Posterior cingulate gyrus (tissue), 11 donors: ENCODE measurements around the gene GIT1.

Experiments
- DNase-seq, 10 donors: peaks; one replicate each; pipeline versions ENCODE4 v3.0.0 to v3.0.0-alpha.2; 2020 to 2021; ENCODE audit warnings: mixed read lengths in 3 of 10
- intact Hi-C: fragments of 100-400 bp; cut with DNase I; formaldehyde crosslinking; loops from one replicate; pipeline ENCODE4 v1.15.1; 2023

The GIT1 gene

GRCh38 chr17:29583324-29584248 is 5.9 kb downstream of the GIT1 start:
- intact Hi-C loops, result no loop called here
- peak in 3 of 10 donors; percentile 59 to 85 (median 67) for DNase-seq

DNA sequence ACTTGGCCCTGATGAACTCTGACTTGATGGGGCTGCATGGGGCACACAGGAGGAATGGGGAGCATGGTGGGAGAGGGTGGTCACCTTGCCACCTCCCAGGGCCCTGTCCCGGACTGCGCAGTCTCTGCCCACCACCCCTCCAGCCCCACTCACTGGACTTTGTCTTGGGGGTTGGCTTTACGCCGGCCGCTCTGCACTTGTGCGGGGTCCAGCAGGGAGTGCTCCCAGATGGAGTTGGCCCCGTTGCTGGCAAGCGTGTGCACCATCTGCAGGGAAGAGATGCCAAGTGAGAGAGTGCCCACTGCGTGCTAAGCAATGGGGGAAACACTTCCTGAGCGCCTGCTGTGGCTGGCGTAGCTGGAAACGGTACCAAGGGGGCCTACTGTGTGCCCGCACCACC is 6.7 kb downstream of the GIT1 start:
- peak; percentile 73 to 97 (median 80) for DNase-seq
- intact Hi-C loops, result no loop called here

DNA sequence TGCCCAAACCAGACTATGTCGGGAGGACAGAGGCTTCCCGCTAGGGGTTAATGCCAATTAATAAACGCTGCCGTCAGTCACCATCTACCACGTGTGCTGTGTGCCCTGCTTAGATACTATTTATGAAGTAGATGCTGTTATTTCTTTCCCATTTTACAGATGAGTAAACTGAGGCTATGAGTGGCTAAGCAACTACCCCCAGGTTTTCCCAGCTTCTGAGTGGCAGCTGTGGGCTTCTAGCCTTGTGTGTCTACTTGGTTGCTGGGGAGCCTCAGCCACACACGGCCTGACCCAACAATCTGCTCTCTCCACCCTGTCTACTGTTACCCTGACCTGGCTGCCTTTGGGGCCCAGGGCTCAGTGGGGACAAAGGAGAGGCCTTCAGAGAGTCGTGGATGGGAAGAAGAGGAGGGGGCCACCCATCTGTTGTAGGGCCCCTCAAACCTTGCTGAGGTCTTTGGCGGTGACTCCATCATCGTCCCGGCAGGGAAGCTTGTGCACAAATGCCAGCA is 7.1 kb downstream of the GIT1 start:
- intact Hi-C loops, result no loop called here
- DNase-seq, result peak in 3 of 10 donors; percentile 25 to 66 (median 25)

DNA sequence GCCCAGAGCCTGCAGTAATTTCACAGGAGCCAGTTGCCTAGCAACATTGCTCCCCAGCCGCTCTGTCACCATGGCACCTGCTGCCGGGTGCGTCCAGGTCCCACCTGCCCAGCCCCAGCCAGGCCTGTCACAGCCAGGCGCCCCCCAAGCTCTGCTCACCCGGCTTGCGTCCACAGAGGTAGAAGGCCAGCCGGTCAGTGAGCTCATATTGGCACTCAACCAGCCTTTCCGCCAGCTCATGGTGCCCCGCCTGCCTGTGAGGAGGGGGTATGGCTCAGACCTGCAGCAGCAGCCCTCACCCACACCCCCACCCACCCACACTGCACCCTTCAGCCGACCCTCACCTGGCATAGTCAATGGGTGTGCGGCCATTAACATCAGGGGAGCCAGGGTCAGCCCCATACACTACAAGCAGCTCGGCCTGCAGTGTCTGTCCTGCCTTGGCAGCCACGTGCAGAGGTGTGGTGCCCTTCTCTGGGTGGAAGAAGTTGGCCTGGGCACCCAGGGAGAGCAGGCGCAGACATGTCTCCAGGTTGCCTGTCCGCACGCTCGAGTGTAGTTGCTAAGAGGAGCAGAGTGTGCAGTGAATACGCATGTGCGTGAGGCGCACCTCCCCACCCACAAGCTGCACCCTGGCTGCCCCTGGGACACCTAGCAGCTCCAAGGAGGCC is 7.7 kb downstream of the GIT1 start:
- intact Hi-C loops, result no loop called here
- peak in 6 of 10 donors; percentile 59 to 93 (median 79) for DNase-seq

DNA sequence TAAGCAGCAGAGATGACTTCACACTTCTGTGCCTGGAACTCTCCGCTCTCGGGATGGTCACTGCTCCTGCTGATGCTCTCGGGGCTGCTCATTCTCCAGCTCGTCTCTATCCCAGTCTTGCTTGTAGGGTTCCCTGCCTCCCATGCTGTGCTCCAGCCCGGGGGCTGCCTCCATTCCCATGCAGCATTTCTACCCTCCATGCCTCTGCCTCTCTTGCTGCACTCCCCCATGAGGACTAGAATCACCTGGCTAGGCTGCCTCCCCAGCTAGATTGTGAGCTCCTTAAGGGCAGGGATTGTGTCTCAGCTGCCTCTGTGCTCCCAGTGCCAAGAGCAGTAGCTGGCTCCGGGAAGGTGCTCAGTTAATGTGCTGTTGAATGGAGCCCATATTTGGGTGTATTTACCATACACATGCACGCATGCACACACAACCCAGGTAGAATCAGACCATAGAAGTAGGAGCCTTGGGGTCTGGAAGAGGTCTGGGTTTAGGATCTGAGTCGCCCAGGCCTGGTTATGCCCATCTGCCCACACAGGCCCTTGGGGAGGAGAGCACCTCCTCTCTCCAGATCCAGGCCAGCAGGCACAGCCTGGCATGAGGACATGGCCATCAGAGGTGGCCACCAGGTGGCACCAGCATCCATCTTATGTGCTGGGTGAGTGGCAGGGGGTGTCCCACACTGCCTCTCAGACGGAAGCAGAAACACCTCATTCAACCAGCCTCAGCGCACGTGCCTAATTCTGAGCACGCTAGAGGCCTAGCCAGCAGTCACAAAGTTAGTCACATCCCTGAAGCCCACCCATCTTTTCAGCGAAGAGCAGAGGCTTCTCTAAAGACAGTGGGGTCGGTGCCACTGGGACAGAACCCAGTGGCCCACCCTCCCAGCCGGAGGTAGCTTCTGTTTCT is 9.3 kb downstream of the GIT1 start:
- intact Hi-C loops, result loop anchor here (1.0 kb wide), 2 partner anchors 11 to 33 kb away; no protein-coding TSS in a partner anchor

DNA sequence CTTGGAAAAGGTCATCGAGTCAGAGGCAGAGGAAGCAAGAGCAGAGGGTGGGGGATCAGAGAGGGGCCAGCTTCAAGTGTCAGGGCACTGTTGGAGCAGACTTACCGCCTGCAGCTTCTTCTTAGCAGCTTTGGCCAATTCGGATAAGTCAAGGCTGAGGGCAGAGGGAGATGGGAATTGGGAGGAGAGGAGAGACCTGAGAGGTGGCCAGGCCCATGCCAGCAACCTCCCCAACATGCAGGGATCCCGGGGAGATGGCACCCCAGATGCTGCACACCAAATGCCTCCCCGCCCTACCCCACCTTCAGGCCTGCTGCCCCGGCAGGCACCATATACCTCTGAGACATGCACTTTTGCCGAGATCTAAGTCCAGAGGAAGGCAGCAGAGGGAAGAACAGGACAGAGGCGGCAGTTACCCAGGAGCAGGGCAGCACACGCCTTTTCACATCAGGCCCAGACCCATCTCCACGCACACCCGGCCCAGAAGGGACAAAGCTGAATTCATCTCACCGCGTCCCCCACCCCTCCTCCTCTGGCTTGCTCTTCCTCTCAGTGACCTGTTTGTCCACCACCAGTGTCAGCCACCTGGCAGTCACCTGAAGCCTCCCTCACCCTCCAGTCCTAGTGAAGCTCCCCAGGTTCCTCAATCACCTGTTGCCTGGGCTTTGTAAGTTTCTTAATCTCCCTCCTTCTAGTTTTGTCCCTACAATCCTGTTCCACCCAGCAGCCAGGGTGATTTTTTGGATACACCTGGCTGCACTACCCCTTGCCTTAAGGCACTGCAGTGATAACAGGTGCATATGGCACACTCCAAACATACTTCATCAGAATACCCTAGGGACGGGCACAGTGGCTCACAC is 10.6 kb downstream of the GIT1 start:
- intact Hi-C loops, result no loop called here
- DNase-seq, result peak in 4 of 10 donors; percentile 6 to 27 (median 15)

More for the DNA sequence above, 9.3 kb downstream of the GIT1 start:
- DNase-seq, result peak; percentile 83 to 98 (median 93)

GRCh38 chr17:29577385-29578211 is 11.8 kb downstream of the GIT1 start:
- peak in 8 of 10 donors; percentile 63 to 94 (median 72) for DNase-seq
- intact Hi-C loops, result no loop called here

GRCh38 chr17:29577001-29577370 is 12.5 kb downstream of the GIT1 start:
- peak in 3 of 10 donors; percentile 21 to 83 (median 36) for DNase-seq
- intact Hi-C loops, result no loop called here

DNA sequence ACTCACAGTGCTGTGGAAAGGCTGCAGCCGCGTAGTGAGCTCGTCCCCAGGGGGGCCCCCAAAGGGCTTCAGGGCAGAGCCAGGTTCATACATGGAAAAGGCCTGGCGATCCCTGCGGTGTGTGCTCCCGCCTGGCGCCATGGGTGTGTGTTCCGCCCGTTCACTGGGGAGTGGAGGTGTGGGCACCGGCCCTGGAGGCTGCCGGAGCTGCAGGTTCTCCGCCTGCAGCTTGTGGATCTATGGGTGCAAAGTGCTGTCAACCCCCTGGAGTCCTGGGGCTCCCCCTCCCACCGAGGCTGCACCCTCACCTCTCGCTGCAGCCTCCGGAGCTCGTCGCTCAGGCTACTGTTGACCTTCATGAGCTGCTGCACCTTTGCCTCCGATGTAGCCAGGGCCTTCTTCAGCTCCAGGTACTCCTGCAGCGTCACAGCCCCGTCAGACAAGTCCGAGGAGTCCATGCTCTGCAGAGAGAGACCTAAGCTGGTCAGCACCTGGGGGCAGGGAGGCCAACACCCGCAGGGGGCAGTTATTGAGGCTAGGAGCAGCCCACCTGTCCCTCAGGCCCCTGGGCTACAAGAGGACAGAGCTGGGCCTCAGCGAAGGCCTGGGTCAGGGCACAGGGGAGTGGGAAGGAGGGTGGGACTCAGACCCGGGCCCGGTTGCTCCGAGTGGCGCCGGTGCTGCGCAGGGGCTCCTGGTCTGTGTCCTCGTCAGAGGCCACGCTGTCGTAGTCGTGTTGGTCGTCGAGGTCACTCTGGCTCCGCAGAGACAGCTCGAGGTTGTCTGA is 13.0 kb downstream of the GIT1 start:
- peak in 4 of 10 donors; percentile 25 to 80 (median 68) for DNase-seq
- intact Hi-C loops, result no loop called here

- peak in 4 of 10 donors; percentile 20 to 76 (median 65) for DNase-seq
- intact Hi-C loops, result no loop called here
These were observed 13.8 kb downstream of the GIT1 start for GRCh38 chr17:29575511-29576213.

DNA sequence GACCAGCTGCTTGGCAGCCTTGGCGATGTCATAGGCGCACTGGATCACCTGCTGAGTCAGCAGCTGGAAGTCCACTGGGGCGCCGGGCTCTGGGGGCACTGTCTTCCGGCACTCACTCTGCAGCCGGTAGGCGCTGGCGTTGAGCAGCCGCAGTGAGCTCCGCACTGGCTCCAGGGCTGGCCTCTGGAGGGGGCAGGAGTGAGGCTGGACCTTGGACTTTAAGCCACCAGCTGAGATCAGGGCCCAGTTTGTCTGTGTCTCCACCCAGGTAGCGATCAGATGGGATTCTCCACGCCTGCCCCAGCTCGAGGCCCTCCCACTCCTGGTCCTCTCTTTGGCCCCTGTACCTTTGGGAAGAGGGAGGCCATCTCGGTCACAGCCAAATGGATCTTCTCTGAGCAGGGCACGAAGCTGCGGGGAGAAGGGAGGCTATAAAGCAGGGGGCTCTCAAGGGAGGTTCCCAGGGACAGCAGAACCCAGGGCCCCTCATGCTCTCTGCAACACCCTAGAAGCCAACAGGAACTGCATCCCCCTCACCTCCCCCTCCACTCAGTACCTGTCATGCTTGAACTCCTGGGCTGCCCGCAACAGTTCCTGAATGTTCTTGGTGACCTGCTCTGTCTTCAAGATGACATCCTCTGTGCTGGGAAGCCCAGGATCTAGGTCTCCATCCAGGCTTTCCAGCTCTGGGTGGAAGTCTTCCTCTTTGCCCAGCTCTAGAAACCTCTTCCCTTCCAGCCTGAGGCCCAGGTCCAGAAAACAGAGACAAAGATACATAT is 14.5 kb downstream of the GIT1 start:
- intact Hi-C loops, result no loop called here
- peak in 5 of 10 donors; percentile 8 to 86 (median 17) for DNase-seq

DNA sequence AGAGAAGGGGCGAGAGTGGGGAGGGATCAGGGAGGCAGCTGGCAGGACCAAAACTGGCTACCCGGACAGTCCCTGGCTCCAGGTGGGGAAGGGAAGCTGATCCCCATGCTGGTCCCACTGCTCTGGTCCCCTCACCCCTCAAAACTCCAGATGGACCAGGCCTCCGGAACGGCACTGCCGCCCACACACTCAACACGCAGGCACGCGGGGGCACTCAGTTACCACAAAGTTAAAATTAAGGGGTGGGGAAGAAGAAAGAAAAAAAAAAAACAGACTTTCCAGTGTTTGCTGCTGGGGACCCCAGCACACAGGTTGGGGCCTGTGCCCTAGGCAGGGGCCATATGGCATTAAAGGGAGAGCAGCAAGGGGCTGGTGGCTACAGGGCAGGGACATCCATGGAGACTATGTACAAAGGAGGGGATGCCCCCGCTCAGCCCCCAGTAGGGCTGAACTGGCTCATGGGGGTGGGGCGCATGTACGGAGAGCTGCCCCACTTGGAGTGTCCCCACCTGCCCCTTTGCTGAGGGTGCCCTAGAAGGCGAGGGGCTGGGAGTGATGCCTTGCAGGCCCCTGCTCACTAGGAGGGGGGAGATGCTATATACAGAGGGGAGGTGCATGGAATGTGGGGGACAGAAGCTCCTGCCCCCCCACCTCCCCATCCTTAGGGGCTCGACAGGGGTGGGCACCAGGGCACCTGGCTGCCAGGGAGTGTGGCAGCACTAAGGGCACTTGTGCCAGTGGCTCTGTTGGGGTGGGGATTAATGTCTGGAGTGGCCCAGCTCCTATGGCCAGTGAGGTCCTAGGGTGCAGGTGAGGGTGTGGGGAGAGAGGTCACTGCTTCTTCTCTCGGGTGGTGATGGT is 15.3 kb downstream of the GIT1 start:
- intact Hi-C loops, result no loop called here
- peak in 4 of 10 donors; percentile 9 to 80 (median 38) for DNase-seq

- intact Hi-C loops, result no loop called here
- peak in 3 of 10 donors; percentile 6 to 65 (median 13) for DNase-seq
These were observed 15.9 kb downstream of the GIT1 start for GRCh38 chr17:29573558-29573869.

- intact Hi-C loops, result loop anchor here (1.0 kb wide), 1 partner anchor 201 kb away; no protein-coding TSS in a partner anchor
- DNase-seq, result peak in 5 of 10 donors; percentile 56 to 94 (median 90)
These were observed 16.5 kb downstream of the GIT1 start for GRCh38 chr17:29572691-29573557.
